SJCRH30 (cell line): ENCODE results near the gene CEACAM1. TPM values are rescaled to one million over a fixed set of nuclear protein-coding genes. Genes with fewer than 3 reads are reported as not detected.
"Not testable (repeated sequence)": the region's sequence is repeated elsewhere in the genome, so short reads cannot be mapped to it uniquely, and the experiment has no call there.

ENCODE experiments used
- DNase-seq, 2 experiments: peaks; one replicate each; pipeline ENCODE4 v3.0.0-alpha.2; 2015 to 2020
- H3K27ac ChIP-seq: fragments of 250-450 bp; sonication (Bioruptor Pico); 2 replicates; pipeline ENCODE4 v1.5.1; 2020; ENCODE audit warnings: mild to moderate bottlenecking, moderate library complexity
- H3K27me3 ChIP-seq: fragments of 250-450 bp; sonication (Bioruptor Pico); 2 replicates; pipeline ENCODE4 v1.5.1; 2020; ENCODE audit warnings: mild to moderate bottlenecking, moderate library complexity
- H3K36me3 ChIP-seq: fragments of 250-450 bp; sonication (Bioruptor Pico); 2 replicates; pipeline ENCODE4 v1.5.1; 2020; ENCODE audit warnings: mild to moderate bottlenecking, moderate library complexity
- H3K4me1 ChIP-seq: fragments of 250-450 bp; sonication (Bioruptor Pico); 2 replicates; pipeline ENCODE4 v1.5.1; 2020; ENCODE audit warnings: mild to moderate bottlenecking, moderate library complexity
- H3K4me3 ChIP-seq: fragments of 250-450 bp; sonication (Bioruptor Pico); 2 replicates; pipeline ENCODE4 v1.5.1; 2020; ENCODE audit warnings: mild to moderate bottlenecking, moderate library complexity
- H3K9me3 ChIP-seq: fragments of 250-450 bp; sonication (Bioruptor Pico); replicated peaks from 2 replicates; pipeline ENCODE4 v1.5.1; 2020; ENCODE audit warnings: mild to moderate bottlenecking, moderate library complexity
- total RNA-seq: library from RNA; depleted of rRNA; stranded (reverse); fragments of >200 nt; shearing (Covaris generic); gene quantifications from 2 replicates; pipeline ENCODE4 v1.2.3, GENCODE V29; 2014; rRNA removed

The CEACAM1 gene
- total RNA-seq, 1 experiment from 2014 or later: not detected

DNA sequence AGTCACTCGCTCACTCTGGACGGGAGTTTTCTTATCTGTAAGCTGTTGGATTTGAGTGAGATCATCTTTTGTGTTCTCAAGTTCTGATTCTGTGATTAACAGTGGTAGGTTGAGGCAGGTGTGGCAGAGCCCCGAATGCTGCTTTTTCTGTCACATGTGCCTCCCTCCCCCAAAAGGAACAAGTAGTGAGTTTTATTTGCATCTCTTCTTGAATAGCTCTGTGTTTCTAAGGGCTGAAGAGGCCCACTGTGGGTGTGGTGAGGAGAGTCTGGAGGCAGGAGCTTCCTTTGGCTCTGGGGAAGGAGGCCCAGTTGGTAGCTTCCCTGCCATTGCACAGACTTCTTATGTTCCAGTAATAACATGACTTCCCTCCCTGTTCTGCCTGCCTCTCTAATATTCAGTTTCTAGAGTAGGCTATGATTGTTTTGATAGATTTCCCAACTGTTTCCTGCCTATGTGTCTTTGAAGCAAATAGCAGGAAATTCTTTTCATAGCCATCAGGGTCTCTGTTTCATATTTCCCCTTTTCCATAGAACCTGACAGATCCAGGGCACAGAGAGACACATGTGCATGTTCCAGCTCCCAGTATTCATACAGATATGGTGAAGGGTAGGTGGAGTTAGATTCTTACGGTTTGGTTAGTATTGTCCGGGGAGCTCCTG is 61.6 kb downstream of the CEACAM1 start:
- peaks cover 13% of the 10 kb centered on the region; the same call in 1 of the 2 replicates for H3K4me1 ChIP-seq
- peaks cover 8% of the 10 kb centered on the region for H3K27me3 ChIP-seq
- H3K36me3 ChIP-seq: no peaks in the 10 kb centered on the region
- DNase-seq: no peak
- no peak overlapping the region for H3K4me3 ChIP-seq
- no peaks in the 10 kb centered on the region for H3K9me3 ChIP-seq
- H3K27ac ChIP-seq: no peak overlapping the region

DNA sequence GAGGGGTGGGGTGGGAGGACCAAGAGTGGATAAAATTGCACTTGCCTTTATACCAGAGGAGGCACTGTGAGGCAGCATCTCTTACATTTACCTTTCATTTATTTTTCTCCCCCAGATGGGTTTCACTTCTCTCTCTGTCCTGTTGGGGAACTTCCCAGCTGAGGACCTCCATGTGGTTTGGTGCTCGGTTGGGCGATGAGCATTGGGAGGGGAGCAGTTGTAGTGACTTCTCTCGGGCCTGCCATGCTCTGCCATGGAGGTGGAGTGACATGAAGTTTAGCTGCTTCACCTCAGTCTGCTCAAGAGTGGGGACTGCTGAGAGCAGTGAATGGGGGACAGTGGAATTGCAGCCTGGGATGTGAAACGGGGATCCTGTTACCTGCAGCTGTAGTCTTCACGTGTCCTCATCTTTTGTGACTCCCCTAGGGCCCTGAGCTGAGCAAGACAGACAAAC is 62.4 kb downstream of the CEACAM1 start:
- Histone ChIP-seq H3K36me3 (no peaks in the 10 kb centered on the region), H3K27me3 (peaks cover 7% of the 10 kb centered on the region), H3K9me3 (no peaks in the 10 kb centered on the region), H3K27ac (no peak overlapping the region), H3K4me1 (peaks cover 13% of the 10 kb centered on the region; the same call in 1 of the 2 replicates), H3K4me3 (no peak overlapping the region)
- no peak for DNase-seq

DNA sequence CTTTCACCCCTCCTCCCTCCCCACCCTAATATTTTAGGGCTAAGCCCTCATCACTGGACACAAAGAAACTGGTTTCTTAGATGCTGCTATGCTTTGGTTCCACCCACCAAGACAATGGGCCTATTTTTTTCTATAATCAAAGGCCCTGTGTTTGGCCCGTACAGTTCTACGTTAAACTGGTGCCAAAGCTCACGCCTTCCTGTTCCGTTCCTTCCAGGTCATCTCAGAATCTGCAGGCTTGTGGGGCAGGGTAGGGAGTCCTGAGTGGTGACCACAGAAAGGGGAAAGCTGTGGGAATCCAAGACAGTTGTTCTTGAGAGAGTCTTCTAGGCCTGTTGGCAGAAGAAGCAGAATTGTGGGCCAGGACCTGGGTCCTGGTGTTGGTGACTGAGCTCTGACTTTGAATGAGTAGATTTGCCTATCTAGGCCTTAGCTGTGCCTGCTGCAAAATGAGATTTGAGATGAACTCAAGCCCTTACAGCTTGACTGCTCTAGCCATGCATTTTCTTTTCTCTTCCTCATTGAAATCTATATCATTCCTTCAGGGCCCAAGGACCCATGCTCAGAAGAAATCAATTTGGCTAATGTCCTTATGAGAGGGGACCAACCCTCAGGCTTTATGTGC is 66.5 kb downstream of the CEACAM1 start:
- H3K27ac ChIP-seq: no peak overlapping the region
- DNase-seq: no peak
- H3K36me3 ChIP-seq: no peaks in the 10 kb centered on the region
- H3K27me3 ChIP-seq: peaks cover 5% of the 10 kb centered on the region; the same call in 1 of the 2 replicates
- H3K4me3 ChIP-seq: no peak overlapping the region
- H3K9me3 ChIP-seq: no peaks in the 10 kb centered on the region
- H3K4me1 ChIP-seq: no peaks in the 10 kb centered on the region

DNA sequence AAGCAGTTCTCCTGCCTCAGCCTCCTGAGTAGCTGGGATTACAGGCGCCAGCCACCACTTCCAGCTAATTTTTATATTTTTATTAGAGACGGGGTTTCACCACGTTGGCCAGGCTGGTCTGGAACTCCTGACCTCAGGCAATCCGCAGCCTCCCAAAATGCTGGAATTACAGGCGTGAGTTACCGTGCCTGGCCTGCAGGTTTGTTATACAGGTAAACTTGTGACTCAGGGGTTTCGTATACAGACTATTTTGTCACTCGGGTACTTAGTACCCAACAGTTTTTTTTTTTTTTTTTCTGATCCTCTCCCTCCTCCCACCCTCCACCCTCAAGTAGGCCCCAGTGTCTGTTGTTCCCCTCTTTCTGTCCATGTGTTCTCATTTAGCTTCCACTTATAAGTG is 67.0 kb downstream of the CEACAM1 start:
- not testable (repeated sequence) for H3K4me1 ChIP-seq, H3K27ac ChIP-seq, H3K27me3 ChIP-seq, DNase-seq, H3K36me3 ChIP-seq, H3K4me3 ChIP-seq, H3K9me3 ChIP-seq

DNA sequence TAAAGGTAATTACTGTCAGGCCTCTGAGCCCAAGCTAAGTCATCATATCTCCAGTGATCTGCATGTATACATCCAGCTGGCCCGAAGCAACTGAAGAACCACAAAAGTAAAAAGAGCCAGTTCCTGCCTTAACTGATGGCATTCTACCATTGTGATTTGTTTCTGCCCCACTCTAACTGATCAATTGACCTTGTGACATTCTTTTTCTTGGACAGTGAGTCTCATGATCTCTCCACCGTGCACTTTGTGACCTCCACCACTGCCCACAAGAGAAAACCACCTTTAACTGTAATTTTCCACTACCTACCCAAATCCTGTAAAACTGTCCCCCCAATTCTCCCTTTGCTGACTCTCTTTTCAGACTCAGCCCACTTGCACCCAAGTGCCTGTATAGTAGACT is 68.4 kb downstream of the CEACAM1 start:
- no peaks in the 10 kb centered on the region for H3K4me1 ChIP-seq
- H3K4me3 ChIP-seq: no peak overlapping the region
- DNase-seq: no peak
- H3K27me3 ChIP-seq: peaks cover 6% of the 10 kb centered on the region; the same call in 1 of the 2 replicates
- H3K36me3 ChIP-seq: no peaks in the 10 kb centered on the region
- H3K27ac ChIP-seq: no peak overlapping the region
- no peaks in the 10 kb centered on the region for H3K9me3 ChIP-seq

Other genes with a start within 250 kb of the CEACAM1 start
- 0.73 and 1.9 TPM in 2 replicates for gene PRR19, start 226.3 kb downstream of the CEACAM1 start, total RNA-seq
- gene PAFAH1B3, start 225.9 kb downstream of the CEACAM1 start, total RNA-seq: 62.5 and 65.6 TPM in 2 replicates
- gene TMEM145, start 215.2 kb downstream of the CEACAM1 start, total RNA-seq: 0.85 TPM in 1 of 2 replicates, not detected in the other
- 18.9 and 19.9 TPM in 2 replicates for gene MEGF8, start 202.8 kb downstream of the CEACAM1 start, total RNA-seq
- gene CNFN, start 138.2 kb downstream of the CEACAM1 start, total RNA-seq: not detected in 2 replicates
- gene LIPE, start 101.1 kb downstream of the CEACAM1 start, total RNA-seq: not detected in 2 replicates
- gene CXCL17, start 85.5 kb downstream of the CEACAM1 start, total RNA-seq: not detected in 2 replicates
- gene CEACAM8, start 66.4 kb upstream of the CEACAM1 start, total RNA-seq: not detected in 2 replicates
- gene PSG3, start 212.0 kb upstream of the CEACAM1 start, total RNA-seq: not detected in 2 replicates
- gene PSG8, start 237.2 kb upstream of the CEACAM1 start, total RNA-seq: not detected in 2 replicates